Glomerular endothelial cell (primary cell): Measurements from ENCODE around the gene RIN2. TPM values are rescaled to one million over a fixed set of nuclear protein-coding genes. Genes with fewer than 3 reads are reported as not detected.
"Not testable (repeated sequence)": the region's sequence is repeated elsewhere in the genome, so short reads cannot be mapped to it uniquely, and the experiment has no call there.

ENCODE experiments used
- DNase-seq: peaks from one replicate; pipeline ENCODE4 v3.0.0-alpha.2; 2011; ENCODE audit warnings: low read depth, low spot score; ENCODE audit errors: extremely low read depth
- total RNA-seq: library from RNA; depleted of rRNA; stranded (reverse); fragments of >200 nt; gene quantifications from 2 replicates; pipeline ENCODE4 v1.2.3, GENCODE V29; 2015

Gene RIN2
- total RNA-seq, 1 donor from 2014 or later, result 143 TPM

DNA sequence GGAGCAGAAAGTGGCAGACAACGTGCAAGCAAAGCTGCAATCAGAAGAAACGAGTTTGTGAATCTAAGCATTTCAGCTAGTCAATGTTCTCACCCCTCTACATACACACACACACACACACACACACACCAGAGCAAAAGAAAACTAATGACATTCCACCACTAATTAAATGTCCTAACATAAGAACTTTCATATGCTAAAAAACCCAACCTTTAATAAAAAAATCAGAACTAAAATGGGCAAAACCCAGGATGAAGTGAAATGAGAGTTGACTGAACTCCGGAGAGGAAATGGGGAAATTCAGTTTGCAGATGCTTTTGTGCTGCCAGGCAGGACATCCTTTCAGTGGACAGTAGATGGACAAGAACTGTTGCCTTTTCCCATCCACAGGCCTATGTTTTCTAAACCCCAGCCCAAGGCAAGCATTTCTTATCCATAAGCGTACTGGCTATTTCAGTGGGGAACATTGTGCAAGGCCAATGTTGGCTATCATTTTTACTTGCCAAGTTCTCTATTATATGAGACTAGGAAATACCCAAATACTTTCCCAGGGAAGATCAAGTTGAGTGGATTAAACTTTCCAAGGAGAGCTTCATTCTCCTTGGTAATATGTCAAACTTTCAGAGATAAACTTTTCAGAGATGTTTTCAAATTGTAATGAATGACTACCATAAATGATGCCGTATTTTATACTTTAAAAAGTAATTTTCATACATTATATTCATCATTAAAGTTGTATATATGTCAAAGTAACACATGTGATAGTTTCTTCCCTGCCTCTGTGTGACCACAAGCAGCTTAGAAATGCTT, 27.3 kb downstream of the RIN2 start:
- no peak for DNase-seq

DNA sequence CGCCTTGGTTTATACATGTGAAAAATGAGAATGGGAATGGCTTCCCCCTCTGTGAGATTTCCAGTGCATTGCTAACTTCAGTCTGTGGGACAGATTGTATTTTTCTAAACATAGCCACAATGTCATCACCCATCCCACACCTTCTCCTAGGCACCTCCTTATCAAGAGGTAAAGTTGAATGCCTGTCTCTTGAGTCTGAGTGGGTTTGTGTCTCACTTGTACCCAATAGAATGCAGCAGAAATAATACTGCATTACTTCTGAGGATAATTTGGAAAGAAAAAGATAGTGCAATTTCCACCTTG, 27.9 kb downstream of the RIN2 start:
- DNase-seq, result no peak

DNA sequence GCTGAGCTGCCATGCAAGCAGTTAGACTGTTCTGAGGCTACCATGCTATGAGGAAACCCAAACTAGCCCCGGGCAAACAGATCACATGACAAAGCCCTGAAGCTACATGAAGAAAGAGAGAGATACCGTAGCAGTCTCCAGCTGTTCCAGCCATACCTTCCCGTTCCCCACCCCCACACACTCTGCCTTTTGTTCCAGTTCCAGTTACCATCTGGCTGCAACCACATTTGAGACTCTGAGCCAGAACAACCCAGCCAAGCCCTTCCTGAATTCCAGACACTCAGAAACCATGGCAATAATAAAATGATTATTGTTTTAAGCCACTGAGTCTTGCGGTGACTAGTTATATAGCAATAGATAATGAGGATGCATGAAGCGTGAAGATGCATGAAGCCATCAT, 28.3 kb downstream of the RIN2 start:
- no peak for DNase-seq

DNA sequence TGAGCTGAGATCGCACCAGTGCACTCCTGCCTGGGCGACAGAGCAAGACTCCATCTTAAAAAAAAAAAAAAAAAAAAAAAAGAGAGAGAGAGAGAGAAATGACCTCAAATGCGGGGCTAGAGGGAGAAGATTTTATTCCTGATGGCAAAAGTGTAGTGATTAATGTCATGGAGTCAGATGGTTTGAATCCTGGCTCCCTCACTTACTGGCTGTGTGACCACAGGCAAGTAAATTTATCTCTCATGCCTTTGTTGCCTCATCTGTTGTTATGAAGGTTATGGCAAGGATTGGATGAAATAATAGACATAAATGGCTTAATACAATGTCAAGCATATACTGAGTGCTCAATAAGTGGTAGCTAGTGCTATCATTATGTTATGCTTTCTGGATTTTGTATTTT, 29.3 kb downstream of the RIN2 start:
- no peak for DNase-seq

DNA sequence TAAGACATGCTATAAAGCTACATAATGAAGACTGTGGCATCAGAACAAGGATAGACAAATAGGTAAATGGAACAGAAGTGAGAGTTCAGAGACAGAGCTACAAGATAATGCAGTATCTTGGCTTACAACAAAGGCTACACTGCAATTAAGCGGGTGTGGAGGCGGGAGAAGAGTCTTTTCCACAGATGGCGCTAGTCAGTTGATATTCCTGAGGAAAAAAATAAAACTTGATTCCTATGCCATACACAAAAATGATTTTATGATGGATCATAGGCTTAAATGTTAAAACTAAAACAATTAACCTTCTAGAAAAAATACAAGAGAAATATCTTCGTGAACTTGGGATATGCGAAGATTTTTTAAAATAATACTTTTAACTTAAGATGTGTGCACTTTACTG, 31.0 kb downstream of the RIN2 start:
- DNase-seq, result no peak

DNA sequence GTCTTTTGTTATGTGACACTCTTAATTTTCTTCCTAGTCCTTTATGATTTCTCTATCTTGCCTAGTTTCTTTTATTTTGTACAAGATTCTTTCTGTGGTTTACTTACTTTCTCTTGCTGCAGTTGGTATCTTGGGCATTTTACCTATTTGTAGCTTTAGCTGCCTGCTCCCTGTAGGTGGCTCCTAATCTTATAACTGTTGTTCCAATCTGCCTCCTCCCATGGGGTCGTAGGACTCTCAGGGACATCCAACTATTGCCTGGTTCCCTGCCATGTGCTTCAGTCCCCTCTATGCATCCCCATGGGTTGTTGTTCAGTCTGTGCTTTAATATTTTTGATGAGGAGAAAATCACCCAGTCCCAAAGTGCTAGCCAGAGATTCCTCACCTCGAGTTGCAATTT, 31.4 kb downstream of the RIN2 start:
- no peak for DNase-seq

DNA sequence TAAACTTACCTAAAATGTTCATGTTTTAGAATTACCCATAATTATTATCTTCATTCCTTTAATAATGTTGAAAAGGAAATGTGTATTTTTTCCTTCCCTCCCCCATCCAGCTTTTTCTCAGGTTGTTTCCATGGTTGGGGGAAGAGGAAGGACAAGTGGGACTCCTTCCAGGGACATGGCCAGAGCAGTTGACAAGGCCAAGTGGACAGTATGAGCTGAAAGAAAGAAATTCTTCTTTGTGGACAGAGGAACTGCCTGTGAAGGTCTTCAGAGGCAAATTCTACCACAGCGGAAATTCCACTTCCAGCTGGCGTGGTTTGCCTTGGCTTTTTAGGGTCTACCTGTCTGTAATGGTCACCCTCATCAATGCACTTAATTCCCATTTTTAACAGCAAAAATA, 33.8 kb downstream of the RIN2 start:
- no peak for DNase-seq

DNA sequence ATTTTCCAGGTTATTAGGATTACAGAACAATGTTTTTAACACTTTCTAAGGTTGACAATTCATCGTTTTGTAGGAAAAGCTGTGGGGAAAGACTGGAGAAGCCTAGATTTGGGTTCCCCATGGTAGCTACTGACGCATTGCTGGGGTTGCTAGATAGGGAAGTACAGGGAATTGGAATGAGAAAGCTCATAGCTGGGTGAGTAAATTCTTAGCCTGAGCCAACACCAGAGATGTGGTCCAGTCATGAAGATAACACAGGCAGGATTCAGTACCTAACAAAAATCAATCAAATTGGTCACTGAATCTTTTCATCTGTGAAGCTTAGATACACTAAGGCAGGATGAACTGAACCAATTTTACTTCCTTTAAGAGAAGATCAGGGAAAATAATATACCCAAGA, 35.7 kb downstream of the RIN2 start:
- DNase-seq, result no peak

DNA sequence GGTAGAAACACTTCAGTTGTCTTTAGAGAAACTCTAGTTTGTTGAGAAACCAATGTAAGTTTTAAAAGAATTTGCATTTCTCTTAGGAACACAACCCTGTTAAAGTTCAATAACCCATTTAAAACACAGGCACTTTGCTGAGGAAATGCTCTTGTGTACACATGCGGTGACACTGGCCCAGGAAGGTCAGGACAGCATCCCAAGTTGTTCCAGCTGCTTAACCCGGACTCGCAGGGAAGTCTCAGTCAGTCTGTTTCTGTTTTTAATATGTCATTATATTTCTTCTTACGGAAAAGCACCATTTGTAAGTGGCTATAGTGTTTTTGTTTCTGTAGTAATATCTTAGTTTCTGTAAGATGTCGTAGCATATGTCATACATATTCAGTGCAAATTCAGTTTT, 36.9 kb downstream of the RIN2 start:
- DNase-seq, result no peak

DNA sequence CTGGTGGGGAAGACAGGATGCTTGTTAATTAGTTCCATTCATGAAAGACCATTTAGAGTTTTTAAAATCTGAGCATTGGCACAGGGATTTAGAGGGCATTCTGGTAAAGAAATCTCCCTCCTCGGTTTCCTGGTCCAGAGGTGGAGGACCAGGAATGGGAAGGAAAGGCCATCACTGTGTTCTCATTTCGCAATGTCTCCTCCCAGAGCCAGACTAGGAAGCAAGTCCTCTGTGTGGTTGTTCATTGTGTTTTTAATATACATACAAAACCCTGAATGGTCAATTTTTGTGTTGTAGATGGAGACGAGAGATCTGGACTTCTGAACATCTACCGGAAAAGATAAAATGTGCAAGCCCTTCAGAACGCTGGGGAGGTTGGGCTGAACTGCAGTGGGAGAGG, 41.3 kb downstream of the RIN2 start:
- no peak for DNase-seq

DNA sequence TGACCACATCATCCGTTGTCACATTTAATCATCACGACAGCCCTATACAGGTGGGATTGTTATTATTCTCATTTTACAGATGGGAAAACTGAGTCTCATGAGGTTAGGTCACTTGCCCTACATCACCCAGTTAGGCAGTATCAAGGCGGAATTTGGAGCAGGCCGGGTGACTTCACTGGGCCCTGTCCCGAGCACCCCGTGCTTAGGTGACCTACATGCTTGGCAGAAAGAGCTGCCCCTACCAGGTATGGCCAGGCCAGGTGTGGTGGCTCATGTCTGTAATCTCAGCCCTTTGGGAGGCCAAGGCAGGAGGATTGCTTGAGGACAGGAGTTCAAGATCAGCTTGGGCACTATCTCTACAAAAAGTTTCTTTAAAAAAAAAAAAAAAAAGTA, 44.0 kb downstream of the RIN2 start:
- no peak for DNase-seq

DNA sequence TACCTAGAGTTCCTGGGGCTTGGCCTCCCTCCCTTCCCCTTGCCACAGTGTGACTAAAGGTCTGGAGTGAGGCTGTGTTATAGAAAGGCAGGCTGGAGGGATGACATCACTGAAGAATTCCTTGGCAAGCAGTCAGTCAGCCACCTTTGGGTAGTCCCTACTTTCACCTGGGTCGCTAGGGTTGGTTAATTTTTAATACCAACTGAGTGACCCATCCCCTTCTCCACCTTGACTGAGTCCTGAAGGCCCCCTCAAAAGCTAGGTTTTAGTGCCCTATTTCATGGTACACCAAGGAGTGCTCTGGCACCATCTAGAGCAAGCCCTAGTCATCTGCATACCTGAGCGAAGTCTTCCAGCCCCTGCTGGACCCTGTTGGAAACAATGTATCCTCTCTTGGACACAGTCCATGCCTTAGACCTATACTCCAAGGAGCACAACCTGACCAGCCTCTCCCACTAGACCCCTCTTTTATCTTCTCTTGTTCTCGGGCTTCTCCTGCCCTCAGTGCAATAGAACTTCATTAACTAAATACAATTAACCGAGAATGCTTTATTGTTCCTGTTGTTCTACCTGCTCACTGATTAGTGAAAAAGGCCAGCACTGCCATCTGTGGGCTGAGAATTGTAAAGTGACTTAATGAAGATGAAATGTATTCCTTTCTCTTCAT, 44.6 kb downstream of the RIN2 start:
- no peak for DNase-seq

DNA sequence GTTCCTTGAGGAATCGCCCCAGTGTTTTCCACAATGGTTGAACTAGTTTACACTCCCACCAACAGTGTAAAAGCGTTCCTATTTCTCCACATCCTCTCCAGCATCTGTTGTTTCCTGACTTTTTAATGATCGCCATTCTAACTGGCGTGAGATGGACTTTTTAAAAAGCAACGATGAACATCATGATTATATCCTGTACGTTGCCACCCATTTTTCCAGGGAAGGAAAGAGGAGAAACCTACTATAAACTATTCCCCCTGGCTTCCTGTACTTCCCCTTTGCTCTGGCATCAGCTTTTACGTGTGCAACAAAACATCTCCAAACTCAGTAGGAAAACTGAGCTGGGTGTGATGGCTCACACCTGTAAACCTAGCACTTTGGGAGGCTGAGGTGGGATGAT, 48.2 kb downstream of the RIN2 start:
- DNase-seq, result not testable (repeated sequence)

DNA sequence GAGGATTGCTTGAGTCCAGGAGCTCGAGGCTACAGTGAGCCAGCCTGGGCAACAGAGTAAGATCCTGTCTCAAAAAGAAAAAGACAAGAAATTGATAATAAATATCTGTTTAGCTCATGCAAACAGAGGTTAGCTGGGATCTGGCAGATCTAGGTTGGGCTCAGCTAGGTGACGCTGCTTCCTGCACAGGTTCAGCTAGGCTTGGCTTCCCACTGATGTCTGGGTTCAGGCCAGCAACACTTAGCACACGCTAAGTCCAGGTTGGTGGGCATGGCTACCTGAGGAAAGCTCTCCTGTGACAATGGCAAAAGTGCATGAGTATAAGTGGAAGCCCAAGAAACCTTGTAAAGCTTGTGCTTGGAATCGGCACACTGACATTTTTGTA, 48.7 kb downstream of the RIN2 start:
- no peak for DNase-seq

DNA sequence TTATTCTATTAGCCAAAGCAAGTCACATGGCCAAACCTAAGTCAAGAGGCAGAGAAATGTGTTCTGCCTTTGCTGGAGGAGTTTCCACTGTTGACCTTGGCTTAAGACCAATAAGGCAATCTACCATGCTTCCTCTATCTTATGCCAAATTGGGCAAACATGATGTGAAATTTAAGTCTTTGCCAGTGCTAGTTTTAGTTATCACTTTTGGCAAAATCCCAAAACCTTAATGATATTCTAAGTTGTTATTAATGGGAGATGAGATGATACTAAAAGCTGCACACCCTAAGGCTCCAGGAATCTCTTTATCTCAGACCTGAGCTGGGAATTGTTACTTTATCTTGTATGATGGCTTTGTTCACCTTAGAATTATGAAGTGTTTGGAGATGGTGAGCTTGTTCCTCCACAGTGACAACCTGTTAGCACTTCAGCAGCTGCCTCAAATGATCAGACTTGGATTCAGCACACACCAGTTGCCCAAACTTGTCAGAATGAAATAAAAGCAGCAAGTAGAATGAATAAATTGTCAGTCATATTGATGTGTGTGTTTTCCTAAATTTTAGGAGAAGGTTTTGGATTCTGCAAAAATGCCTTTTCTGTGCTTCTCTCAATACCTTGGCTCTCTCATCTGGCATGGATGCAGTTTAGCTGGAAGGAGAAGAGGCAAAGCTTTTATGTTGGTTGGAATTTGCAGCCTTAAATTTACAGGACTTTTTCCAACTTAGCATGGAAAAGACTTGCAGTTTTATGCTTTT, 49.3 kb downstream of the RIN2 start:
- no peak for DNase-seq
